ENCODE measurements around the gene LUZP1. TPM values are rescaled to one million over a fixed set of nuclear protein-coding genes. Genes with fewer than 3 reads are reported as not detected.

Gene LUZP1
- total and polyA plus RNA-seq, 2 donors (not counting 3 experiments of a cell fraction or from before 2014, with no cell fraction given) = 26.3 to 82.4 TPM

DNA sequence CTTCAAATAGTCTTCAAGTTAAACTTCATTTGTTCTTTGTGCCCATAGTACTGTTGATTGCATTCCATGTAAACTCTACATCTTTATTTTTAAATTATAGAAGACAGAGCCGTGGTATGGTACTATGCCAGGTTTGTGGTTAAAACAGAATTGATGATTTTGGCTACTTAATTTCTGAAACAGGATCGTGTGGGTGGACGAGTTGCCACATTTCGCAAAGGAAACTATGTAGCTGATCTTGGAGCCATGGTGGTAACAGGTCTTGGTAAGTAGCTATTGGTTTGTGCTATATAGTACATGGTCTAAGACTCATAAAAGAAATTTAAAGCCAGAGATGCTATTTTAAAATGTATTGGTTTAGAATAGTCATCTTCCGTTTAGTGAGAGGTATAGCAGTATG lies 111.4 kb downstream of the LUZP1 start:
- Histone ChIP-seq H3K9ac (replicated peaks; ENCODE audit: extremely low read depth, insufficient read depth, low read length) (no peak overlapping the region), H3K9me3 (replicated peaks; ENCODE audit: control insufficient read depth, insufficient read depth, low read length) (no peaks in the 10 kb centered on the region), H3K9me1 (replicated peaks; ENCODE audit: control insufficient read depth, extremely low read depth, insufficient read depth, low read length) (no peaks in the 10 kb centered on the region), H3K36me3 (ENCODE audit: control insufficient read depth in 2 of 2, extremely low read depth in 1 of 2, insufficient read depth in 2 of 2, low read length in 2 of 2) (peaks cover 9 to 21% of the 10 kb centered on the region in 2 experiments), H3K4me3 (replicated peaks in 1 of 3; ENCODE audit: insufficient read depth in 1 of 3, low read depth in 1 of 3, low read length in 3 of 3) (no peak overlapping the region), H2AFZ (ENCODE audit: low read depth, low read length) (no peak overlapping the region), H3K4me2 (ENCODE audit: insufficient read depth, low read length) (no peak overlapping the region), H3K79me2 (ENCODE audit: control insufficient read depth, insufficient read depth, low read length) (peaks cover 6% of the 10 kb centered on the region), H3K27ac (ENCODE audit: insufficient read depth, low read depth, low read length) (no peak overlapping the region), H4K20me1 (replicated peaks; ENCODE audit: control insufficient read depth, extremely low read depth, insufficient read depth, low read length) (no peaks in the 10 kb centered on the region), H3K4me1 (ENCODE audit: control insufficient read depth, extremely low read depth, insufficient read depth, low read length) (no peaks in the 10 kb centered on the region), H3K27me3 (ENCODE audit: control insufficient read depth in 2 of 2, insufficient read depth in 2 of 2, low read length in 2 of 2) (no peaks in the 10 kb centered on the region)
- CTCF ChIA-PET = no interaction called here
- POLR2A ChIA-PET = interaction anchor here (0.6 kb wide), 1 partner anchor 16 kb away, joined by 3 read pairs; no protein-coding TSS in a partner anchor
- no peak for FAIRE-seq
- intact Hi-C loops (cut with micrococcal nuclease) = no loop called here
- DNase-seq (ENCODE audit: low read depth, low spot score) = no peak
- BruUV-seq (replicated peaks) = no TSS peak
- dilution Hi-C loops (cut with MboI; ENCODE audit: extremely low pct_ligation_motif_present, low sequenced_read_pairs) = no loop called here
- TF ChIP-seq, protein P1, sequence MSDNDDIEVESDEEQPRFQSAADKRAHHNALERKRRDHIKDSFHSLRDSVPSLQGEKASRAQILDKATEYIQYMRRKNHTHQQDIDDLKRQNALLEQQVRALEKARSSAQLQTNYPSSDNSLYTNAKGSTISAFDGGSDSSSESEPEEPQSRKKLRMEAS (IDR thresholded peaks at IDR 0.05; ENCODE audit: insufficient read depth, insufficient read length) = no peak
- TF ChIP-seq EZH2 (IDR thresholded peaks at IDR 0.05; ENCODE audit: borderline replicate concordance, low read depth, low read length, severe bottlenecking) (no peak), JUN (IDR thresholded peaks at IDR 0.05; ENCODE audit: borderline replicate concordance, insufficient read depth, insufficient read length, low read depth) (no peak), POLR2A (IDR thresholded peaks at IDR 0.05; ENCODE audit: low read depth, low read length) (no peak), MYC (IDR thresholded peaks at IDR 0.05; ENCODE audit: low read depth, low read length) (no peak), POLR2AphosphoS5 (IDR thresholded peaks at IDR 0.05; ENCODE audit: insufficient read depth, low read depth, low read length) (no peak), GATA2 (IDR thresholded peaks at IDR 0.05; ENCODE audit: insufficient read depth, insufficient read length, low read depth, low read length) (no peak), FOS (IDR thresholded peaks at IDR 0.05; ENCODE audit: borderline replicate concordance, insufficient read depth, low read length) (no peak)
- TF ChIP-seq, protein P2, sequence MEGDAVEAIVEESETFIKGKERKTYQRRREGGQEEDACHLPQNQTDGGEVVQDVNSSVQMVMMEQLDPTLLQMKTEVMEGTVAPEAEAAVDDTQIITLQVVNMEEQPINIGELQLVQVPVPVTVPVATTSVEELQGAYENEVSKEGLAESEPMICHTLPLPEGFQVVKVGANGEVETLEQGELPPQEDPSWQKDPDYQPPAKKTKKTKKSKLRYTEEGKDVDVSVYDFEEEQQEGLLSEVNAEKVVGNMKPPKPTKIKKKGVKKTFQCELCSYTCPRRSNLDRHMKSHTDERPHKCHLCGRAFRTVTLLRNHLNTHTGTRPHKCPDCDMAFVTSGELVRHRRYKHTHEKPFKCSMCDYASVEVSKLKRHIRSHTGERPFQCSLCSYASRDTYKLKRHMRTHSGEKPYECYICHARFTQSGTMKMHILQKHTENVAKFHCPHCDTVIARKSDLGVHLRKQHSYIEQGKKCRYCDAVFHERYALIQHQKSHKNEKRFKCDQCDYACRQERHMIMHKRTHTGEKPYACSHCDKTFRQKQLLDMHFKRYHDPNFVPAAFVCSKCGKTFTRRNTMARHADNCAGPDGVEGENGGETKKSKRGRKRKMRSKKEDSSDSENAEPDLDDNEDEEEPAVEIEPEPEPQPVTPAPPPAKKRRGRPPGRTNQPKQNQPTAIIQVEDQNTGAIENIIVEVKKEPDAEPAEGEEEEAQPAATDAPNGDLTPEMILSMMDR (IDR thresholded peaks at IDR 0.05; ENCODE audit: extremely low read depth in 1 of 2, insufficient read depth in 1 of 2, low read depth in 1 of 2, low read length in 2 of 2) = no peak
